ENCODE results near the gene TTC28. TPM values are rescaled to one million over a fixed set of nuclear protein-coding genes. Genes with fewer than 3 reads are reported as not detected.

TTC28 gene
- total and polyA plus RNA-seq, 2 donors (not counting 1 experiment from before 2014, with no cell fraction given) = 8.2 to 31.4 TPM

DNA sequence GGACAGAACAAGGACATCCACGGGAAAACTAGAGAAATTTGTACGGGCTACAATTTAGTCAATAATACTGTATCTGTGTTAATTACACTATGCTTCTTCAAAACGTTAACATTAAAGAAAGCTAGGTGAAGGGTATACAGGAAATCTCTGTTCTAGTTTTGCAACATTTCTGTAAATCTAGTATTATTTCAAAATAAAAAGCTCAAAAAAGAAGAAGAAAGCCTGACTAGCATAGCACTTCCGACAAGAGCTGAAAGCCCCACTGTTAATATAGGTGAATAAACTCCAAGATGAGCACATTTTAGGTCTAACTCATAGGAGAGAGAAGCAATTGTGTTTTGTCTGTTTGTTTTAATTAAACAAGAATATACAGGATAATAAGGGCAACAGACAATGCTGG, 299.7 kb downstream of the TTC28 start:
- Histone ChIP-seq H4K20me1 (ENCODE audit: control insufficient read depth, extremely low read depth, insufficient read depth, low read length) (no peaks in the 10 kb centered on the region), H3K9me3 (ENCODE audit: control insufficient read depth, insufficient read depth, low read depth, low read length) (no peaks in the 10 kb centered on the region), H3K27me3 (ENCODE audit: control insufficient read depth, insufficient read depth, low read length) (no peaks in the 10 kb centered on the region), H3K9ac (ENCODE audit: insufficient read depth, low read length) (no peak overlapping the region), H3K36me3 (ENCODE audit: control insufficient read depth, insufficient read depth, low read length) (no peaks in the 10 kb centered on the region), H2AFZ (ENCODE audit: low read length) (no peak overlapping the region), H3K4me3 (replicated peaks in 1 of 4; ENCODE audit: control extremely low read depth in 1 of 4, insufficient read depth in 1 of 4, low read depth in 3 of 4, low read length in 4 of 4) (no peak overlapping the region), H3K4me2 (ENCODE audit: extremely low read depth, insufficient read depth, low read length) (no peak overlapping the region), H3K79me2 (ENCODE audit: control insufficient read depth, insufficient read depth, low read length) (no peaks in the 10 kb centered on the region), H3K27ac (ENCODE audit: insufficient read depth, low read length) (no peak overlapping the region), H3K4me1 (ENCODE audit: control insufficient read depth, extremely low read depth, insufficient read depth, low read length) (peaks cover 3% of the 10 kb centered on the region)
- no peak for DNase-seq (ENCODE audit: low read depth in 2 of 2)
- TF ChIP-seq, protein P1, sequence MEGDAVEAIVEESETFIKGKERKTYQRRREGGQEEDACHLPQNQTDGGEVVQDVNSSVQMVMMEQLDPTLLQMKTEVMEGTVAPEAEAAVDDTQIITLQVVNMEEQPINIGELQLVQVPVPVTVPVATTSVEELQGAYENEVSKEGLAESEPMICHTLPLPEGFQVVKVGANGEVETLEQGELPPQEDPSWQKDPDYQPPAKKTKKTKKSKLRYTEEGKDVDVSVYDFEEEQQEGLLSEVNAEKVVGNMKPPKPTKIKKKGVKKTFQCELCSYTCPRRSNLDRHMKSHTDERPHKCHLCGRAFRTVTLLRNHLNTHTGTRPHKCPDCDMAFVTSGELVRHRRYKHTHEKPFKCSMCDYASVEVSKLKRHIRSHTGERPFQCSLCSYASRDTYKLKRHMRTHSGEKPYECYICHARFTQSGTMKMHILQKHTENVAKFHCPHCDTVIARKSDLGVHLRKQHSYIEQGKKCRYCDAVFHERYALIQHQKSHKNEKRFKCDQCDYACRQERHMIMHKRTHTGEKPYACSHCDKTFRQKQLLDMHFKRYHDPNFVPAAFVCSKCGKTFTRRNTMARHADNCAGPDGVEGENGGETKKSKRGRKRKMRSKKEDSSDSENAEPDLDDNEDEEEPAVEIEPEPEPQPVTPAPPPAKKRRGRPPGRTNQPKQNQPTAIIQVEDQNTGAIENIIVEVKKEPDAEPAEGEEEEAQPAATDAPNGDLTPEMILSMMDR (conservative IDR thresholded peaks at IDR 0.05 in 1 of 2, IDR thresholded peaks at IDR 0.05 in 1 of 2; ENCODE audit: low read depth in 1 of 2, low read length in 2 of 2) = no peak
- TF ChIP-seq EZH2 (IDR thresholded peaks at IDR 0.05; ENCODE audit: low read length, missing control alignments) = no peak

DNA sequence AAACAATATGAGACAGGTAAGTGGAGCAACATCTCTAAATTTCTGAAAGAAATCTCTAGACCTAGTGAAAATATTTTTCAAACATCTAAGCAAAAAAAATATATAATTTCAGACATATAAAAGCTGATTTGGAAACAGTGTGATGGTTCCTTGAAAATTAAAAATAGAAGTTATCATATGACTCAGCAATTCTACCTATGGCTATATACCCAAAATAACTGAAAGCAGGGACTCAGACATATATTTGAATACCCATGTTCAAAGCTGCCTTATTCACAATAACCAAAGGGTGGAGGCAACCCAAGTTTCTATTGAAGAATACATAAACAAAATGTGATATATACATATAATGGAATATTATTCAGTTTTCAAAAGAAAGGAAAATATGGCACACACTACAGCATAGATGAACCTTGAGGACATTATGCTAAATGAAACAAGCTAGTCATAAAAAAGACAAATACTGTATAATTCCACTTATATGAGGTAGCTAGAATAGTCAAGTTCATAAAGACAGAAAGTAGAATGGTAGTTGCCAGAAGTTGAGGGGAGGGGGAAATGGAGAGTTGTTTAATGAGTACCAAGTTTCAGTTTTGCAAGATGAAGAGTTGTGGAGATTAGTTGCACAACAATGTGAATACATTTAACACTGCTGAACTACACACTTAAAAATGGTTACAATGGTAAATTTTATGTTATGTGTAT, 300.4 kb downstream of the TTC28 start:
- Histone ChIP-seq H3K36me3 (ENCODE audit: control insufficient read depth, insufficient read depth, low read length) (no peaks in the 10 kb centered on the region), H3K9ac (ENCODE audit: insufficient read depth, low read length) (no peak overlapping the region), H3K79me2 (ENCODE audit: control insufficient read depth, insufficient read depth, low read length) (no peaks in the 10 kb centered on the region), H3K4me3 (replicated peaks in 1 of 4; ENCODE audit: control extremely low read depth in 1 of 4, insufficient read depth in 1 of 4, low read depth in 3 of 4, low read length in 4 of 4) (no peak overlapping the region), H3K4me1 (ENCODE audit: control insufficient read depth, extremely low read depth, insufficient read depth, low read length) (peaks cover 3% of the 10 kb centered on the region), H3K9me3 (ENCODE audit: control insufficient read depth, insufficient read depth, low read depth, low read length) (no peaks in the 10 kb centered on the region), H3K4me2 (ENCODE audit: extremely low read depth, insufficient read depth, low read length) (no peak overlapping the region), H3K27me3 (ENCODE audit: control insufficient read depth, insufficient read depth, low read length) (no peaks in the 10 kb centered on the region), H4K20me1 (ENCODE audit: control insufficient read depth, extremely low read depth, insufficient read depth, low read length) (no peaks in the 10 kb centered on the region), H3K27ac (ENCODE audit: insufficient read depth, low read length) (no peak overlapping the region), H2AFZ (ENCODE audit: low read length) (no peak overlapping the region)
- TF ChIP-seq, protein P1 (conservative IDR thresholded peaks at IDR 0.05 in 1 of 2, IDR thresholded peaks at IDR 0.05 in 1 of 2; ENCODE audit: low read depth in 1 of 2, low read length in 2 of 2) = no peak
- TF ChIP-seq EZH2 (IDR thresholded peaks at IDR 0.05; ENCODE audit: low read length, missing control alignments) = no peak
- DNase-seq (ENCODE audit: low read depth in 2 of 2) = peak in 1 of 2 donors; percentile 26

DNA sequence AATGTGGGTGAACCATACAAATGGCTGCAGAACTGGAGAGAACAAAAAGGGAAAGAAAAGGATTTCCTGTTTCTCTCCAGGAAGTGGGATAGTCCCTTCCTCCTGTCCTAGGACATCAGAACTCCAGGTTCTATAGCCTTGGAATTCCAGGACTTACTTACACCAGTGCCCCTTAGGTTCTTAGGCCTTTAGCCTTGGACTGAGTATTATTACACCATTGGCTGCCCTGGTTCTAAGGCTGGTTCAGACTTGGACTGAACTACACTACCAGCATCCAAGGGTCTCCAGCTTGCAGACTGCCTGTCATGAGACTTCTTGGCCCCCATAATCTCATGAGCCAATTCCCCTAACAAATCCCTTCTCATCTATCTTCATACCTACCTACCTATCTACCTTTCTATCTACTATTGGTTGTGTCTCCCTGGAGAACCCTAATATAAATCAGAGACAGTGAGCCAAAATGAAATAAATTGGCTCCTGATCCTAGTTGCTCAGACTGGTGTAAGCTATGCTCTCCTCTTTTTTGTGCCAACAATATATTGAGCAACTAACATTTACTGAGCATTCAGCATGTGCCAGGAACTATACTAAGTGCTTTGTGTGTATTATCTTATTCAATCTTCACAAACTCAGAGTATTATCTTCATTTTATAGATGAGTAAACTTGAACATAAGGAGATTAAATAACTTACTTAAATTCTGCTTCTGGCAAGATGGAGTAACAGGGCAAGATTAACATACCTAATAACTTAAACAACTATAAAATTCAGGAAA, 303.7 kb downstream of the TTC28 start:
- Histone ChIP-seq H3K4me3 (replicated peaks in 1 of 4; ENCODE audit: control extremely low read depth in 1 of 4, insufficient read depth in 1 of 4, low read depth in 3 of 4, low read length in 4 of 4) (no peak overlapping the region), H3K9ac (ENCODE audit: insufficient read depth, low read length) (no peak overlapping the region), H4K20me1 (ENCODE audit: control insufficient read depth, extremely low read depth, insufficient read depth, low read length) (no peaks in the 10 kb centered on the region), H3K27me3 (ENCODE audit: control insufficient read depth, insufficient read depth, low read length) (no peaks in the 10 kb centered on the region), H3K4me1 (ENCODE audit: control insufficient read depth, extremely low read depth, insufficient read depth, low read length) (peaks cover 5% of the 10 kb centered on the region), H3K4me2 (ENCODE audit: extremely low read depth, insufficient read depth, low read length) (no peak overlapping the region), H2AFZ (ENCODE audit: low read length) (no peak overlapping the region), H3K9me3 (ENCODE audit: control insufficient read depth, insufficient read depth, low read depth, low read length) (no peaks in the 10 kb centered on the region), H3K27ac (ENCODE audit: insufficient read depth, low read length) (no peak overlapping the region), H3K79me2 (ENCODE audit: control insufficient read depth, insufficient read depth, low read length) (no peaks in the 10 kb centered on the region), H3K36me3 (ENCODE audit: control insufficient read depth, insufficient read depth, low read length) (no peaks in the 10 kb centered on the region)
- TF ChIP-seq, protein P1 (conservative IDR thresholded peaks at IDR 0.05 in 1 of 2, IDR thresholded peaks at IDR 0.05 in 1 of 2; ENCODE audit: low read depth in 1 of 2, low read length in 2 of 2) = no peak
- TF ChIP-seq EZH2 (IDR thresholded peaks at IDR 0.05; ENCODE audit: low read length, missing control alignments) = no peak
- peak; percentile 20 to 50 for DNase-seq (ENCODE audit: low read depth in 2 of 2)
